ENCODE results near the gene CHPT1. TPM values are rescaled to one million over a fixed set of nuclear protein-coding genes. Genes with fewer than 3 reads are reported as not detected.
A peak's percentile ranks its signal among the peaks of the same experiment; 100 is the strongest.

The CHPT1 gene
- total and polyA plus RNA-seq, 2 of the 13 experiments (the other 11 are each of a cell fraction or from before 2014, with no cell fraction given), result 117 to 178 TPM

- TF ChIP-seq CREBL2 (CRISPR knock-in tag; IDR thresholded peaks at IDR 0.05; ENCODE audit: borderline replicate concordance), result no peak
- TF ChIP-seq ZNF549 (CRISPR knock-in tag; IDR thresholded peaks at IDR 0.05), result no peak
- TF ChIP-seq PAXIP1 (CRISPR knock-in tag; conservative IDR thresholded peaks at IDR 0.05), result 0 out of 2 replicates have a peak, but pooled peaks have one; percentile 44
- TF ChIP-seq KAT8 (CRISPR knock-in tag; IDR thresholded peaks at IDR 0.05), result peak; percentile 52
- TF ChIP-seq ZNF646 (CRISPR knock-in tag; IDR thresholded peaks at IDR 0.05), result 0 out of 2 replicates have a peak, but pooled peaks have one; percentile 46
- TF ChIP-seq RFXAP (CRISPR knock-in tag; IDR thresholded peaks at IDR 0.05; ENCODE audit: borderline replicate concordance), result peak; percentile 57; the same call in 1 of the 2 replicates
- no peak for TF ChIP-seq THYN1 (CRISPR knock-in tag; IDR thresholded peaks at IDR 0.05; ENCODE audit: borderline replicate concordance, low read depth)
- no peak for TF ChIP-seq GTF2F1 (IDR thresholded peaks at IDR 0.05; ENCODE audit: low read length)
- TF ChIP-seq ZNF678 (CRISPR knock-in tag; IDR thresholded peaks at IDR 0.05), result no peak
- 0 out of 2 replicates have a peak, but pooled peaks have one; percentile 23 for TF ChIP-seq PRDM10 (CRISPR knock-in tag; IDR thresholded peaks at IDR 0.05; ENCODE audit: low read depth)
- 0 out of 2 replicates have a peak, but pooled peaks have one; percentile 1 for TF ChIP-seq POGK (CRISPR knock-in tag; conservative IDR thresholded peaks at IDR 0.05)
Observed at GRCh38 chr12:101697197-101697929, at the start of gene CHPT1 (continued).
